Activated CD8-positive, alpha-beta memory T cell treated with anti-CD3 and anti-CD28 coated beads for 48 hours (primary cell): ENCODE results near the gene CNPY2.
A peak's percentile ranks its signal among the peaks of the same experiment; 100 is the strongest.
"Not testable (repeated sequence)": the region's sequence is repeated elsewhere in the genome, so short reads cannot be mapped to it uniquely, and the experiment has no call there.

Experiments
- DNase-seq, 3 experiments: peaks; one replicate each; pipeline ENCODE4 v3.0.0-alpha.2; 2020; ENCODE audit warnings: low read depth in 2 of 3, low spot score in 2 of 3

Gene CNPY2

GRCh38 chr12:56299308-56299852, 16.4 kb downstream of the CNPY2 start:
- DNase-seq, result peak in 1 of 3 experiments; percentile 22

- DNase-seq, result no peak
Measured at GRCh38 chr12:56298828-56299227, 17.0 kb downstream of the CNPY2 start.

- no peak for DNase-seq
Measured at GRCh38 chr12:56297400-56297799, 18.4 kb downstream of the CNPY2 start.

- DNase-seq, result no peak
Measured at GRCh38 chr12:56296295-56296694, 19.5 kb downstream of the CNPY2 start.

- DNase-seq, result no peak
Measured at GRCh38 chr12:56293795-56294194, 22.0 kb downstream of the CNPY2 start.

- DNase-seq, result no peak
Measured at GRCh38 chr12:56288705-56289387, 26.9 kb downstream of the CNPY2 start.

GRCh38 chr12:56286044-56286830, 29.6 kb downstream of the CNPY2 start:
- DNase-seq, result no peak

- DNase-seq, result not testable (repeated sequence)
Measured at GRCh38 chr12:56284263-56284662, 31.5 kb downstream of the CNPY2 start.

GRCh38 chr12:56282579-56282978, 33.2 kb downstream of the CNPY2 start:
- no peak for DNase-seq

- DNase-seq, result no peak
Measured at GRCh38 chr12:56282030-56282429, 33.8 kb downstream of the CNPY2 start.

GRCh38 chr12:56280849-56281248, 34.9 kb downstream of the CNPY2 start:
- DNase-seq, result no peak

GRCh38 chr12:56278905-56279304, 36.9 kb downstream of the CNPY2 start:
- no peak for DNase-seq

GRCh38 chr12:56274299-56274698, 41.5 kb downstream of the CNPY2 start:
- no peak for DNase-seq

- not testable (repeated sequence) for DNase-seq
Measured at GRCh38 chr12:56272468-56272867, 43.3 kb downstream of the CNPY2 start.

- DNase-seq, result no peak
Measured at GRCh38 chr12:56271031-56271430, 44.8 kb downstream of the CNPY2 start.

- DNase-seq, result peak in 1 of 3 experiments; percentile 6
Measured at GRCh38 chr12:56267443-56268071, 48.2 kb downstream of the CNPY2 start.

GRCh38 chr12:56266693-56267442, 48.9 kb downstream of the CNPY2 start, which contains the start of gene COQ10A:
COQ10A (plus strand) TSS chr12:56266942; CDS start chr12:56267119, 177 bp downstream.
- peak; percentile 63 to 81 (median 70) for DNase-seq

- DNase-seq, result not testable (repeated sequence)
Measured at GRCh38 chr12:56266068-56266692, 49.6 kb downstream of the CNPY2 start.

GRCh38 chr12:56262955-56263354, 52.8 kb downstream of the CNPY2 start:
- not testable (repeated sequence) for DNase-seq

GRCh38 chr12:56261503-56262232, 54.1 kb downstream of the CNPY2 start:
- DNase-seq, result no peak
